ENCODE measurements around the gene GPR155.

GRCh38 chr2:174403628-174404027 is 83.2 kb downstream of the GPR155 start:
- no peak for TF ChIP-seq POLR2AphosphoS5 (IDR thresholded peaks at IDR 0.05; ENCODE audit: low read depth, low read length)
- no peak for TF ChIP-seq POLR2A (IDR thresholded peaks at IDR 0.05; ENCODE audit: low read depth, low read length)
- no peak for TF ChIP-seq TAF1 (IDR thresholded peaks at IDR 0.05; ENCODE audit: borderline replicate concordance, low read depth, low read length)
